Measurements from ENCODE around the gene GK2. TPM values are rescaled to one million over a fixed set of nuclear protein-coding genes. Genes with fewer than 3 reads are reported as not detected.

GK2 gene
- total and polyA plus RNA-seq, 4 donors = not detected

- Histone ChIP-seq H3K4me1 (ENCODE audit: control insufficient read depth in 5 of 5, insufficient read depth in 5 of 5, low read length in 5 of 5) (peaks cover 0 to 8% (median 0%) of the 10 kb centered on the region in 5 donors), H3K27me3 (ENCODE audit: control insufficient read depth in 3 of 3, insufficient read depth in 3 of 3, low read length in 2 of 3) (no peaks in the 10 kb centered on the region), H3K4me3 (no peak overlapping the region), H3K9me3 (ENCODE audit: control insufficient read depth in 4 of 4, insufficient read depth in 3 of 4, low read length in 3 of 4) (no peaks in the 10 kb centered on the region), H3K27ac (ENCODE audit: low read depth in 1 of 2, low read length in 1 of 2) (no peak overlapping the region), H3K36me3 (ENCODE audit: control insufficient read depth in 4 of 4, insufficient read depth in 4 of 4, low read length in 4 of 4) (no peaks in the 10 kb centered on the region), H3K9ac (ENCODE audit: insufficient read depth in 1 of 2, low read length in 2 of 2) (no peak overlapping the region)
- DNase-seq = peak in 2 of 3 donors; percentile 63 to 78
- TF ChIP-seq CTCF (IDR thresholded peaks at IDR 0.05; ENCODE audit: control extremely low read depth, extremely low read depth) = no peak
- 69 to 79% methylated on average over 1 of the region's 1 CpG for WGBS, 2 donors
- no peak for ATAC-seq (ENCODE audit: insufficient read depth, low FRiP score)
Observed at GRCh38 chr4:79402332-79402851, 5.6 kb downstream of the GK2 start.

- no peaks in the 10 kb centered on the region for H3K36me3 ChIP-seq (ENCODE audit: control insufficient read depth in 4 of 4, insufficient read depth in 4 of 4, low read length in 4 of 4)
- H3K9me3 ChIP-seq (ENCODE audit: control insufficient read depth in 4 of 4, insufficient read depth in 3 of 4, low read length in 3 of 4) = no peaks in the 10 kb centered on the region
- no peak for TF ChIP-seq CTCF (IDR thresholded peaks at IDR 0.05; ENCODE audit: control extremely low read depth, extremely low read depth)
- no peak overlapping the region for H3K9ac ChIP-seq (ENCODE audit: insufficient read depth in 1 of 2, low read length in 2 of 2)
- peaks cover 0 to 8% (median 0%) of the 10 kb centered on the region in 5 donors for H3K4me1 ChIP-seq (ENCODE audit: control insufficient read depth in 5 of 5, insufficient read depth in 5 of 5, low read length in 5 of 5)
- WGBS, 2 donors = 80 to 83% methylated on average over 1 of the region's 1 CpG
- no peak overlapping the region for H3K27ac ChIP-seq (ENCODE audit: low read depth in 1 of 2, low read length in 1 of 2)
- no peaks in the 10 kb centered on the region for H3K27me3 ChIP-seq (ENCODE audit: control insufficient read depth in 3 of 3, insufficient read depth in 3 of 3, low read length in 2 of 3)
- H3K4me3 ChIP-seq = no peak overlapping the region
- ATAC-seq (ENCODE audit: insufficient read depth, low FRiP score) = no peak
- no peak for DNase-seq
Observed at GRCh38 chr4:79399076-79399475, 9.0 kb downstream of the GK2 start.

- Histone ChIP-seq H3K9ac (ENCODE audit: insufficient read depth in 1 of 2, low read length in 2 of 2) (no peak overlapping the region), H3K4me1 (ENCODE audit: control insufficient read depth in 5 of 5, insufficient read depth in 5 of 5, low read length in 5 of 5) (peaks cover 0 to 8% (median 0%) of the 10 kb centered on the region in 5 donors), H3K27me3 (ENCODE audit: control insufficient read depth in 3 of 3, insufficient read depth in 3 of 3, low read length in 2 of 3) (no peaks in the 10 kb centered on the region), H3K27ac (ENCODE audit: low read depth in 1 of 2, low read length in 1 of 2) (no peak overlapping the region), H3K4me3 (no peak overlapping the region), H3K9me3 (ENCODE audit: control insufficient read depth in 4 of 4, insufficient read depth in 3 of 4, low read length in 3 of 4) (no peaks in the 10 kb centered on the region), H3K36me3 (ENCODE audit: control insufficient read depth in 4 of 4, insufficient read depth in 4 of 4, low read length in 4 of 4) (no peaks in the 10 kb centered on the region)
- no peak for ATAC-seq (ENCODE audit: insufficient read depth, low FRiP score)
- WGBS, 2 donors = 62 to 75% methylated on average over 5 of the region's 5 CpGs
- DNase-seq = no peak
- TF ChIP-seq CTCF (IDR thresholded peaks at IDR 0.05; ENCODE audit: control extremely low read depth, extremely low read depth) = no peak
Observed at GRCh38 chr4:79397951-79398350, 10.1 kb downstream of the GK2 start.

GRCh38 chr4:79396794-79397193 is 11.2 kb downstream of the GK2 start:
- no peak for ATAC-seq (ENCODE audit: insufficient read depth, low FRiP score)
- H3K27ac ChIP-seq (ENCODE audit: low read depth in 1 of 2, low read length in 1 of 2) = no peak overlapping the region

More at GRCh38 chr4:79396794-79397193, 11.2 kb downstream of the GK2 start:
- H3K4me1 ChIP-seq (ENCODE audit: control insufficient read depth in 5 of 5, insufficient read depth in 5 of 5, low read length in 5 of 5) = peaks cover 0 to 3% (median 0%) of the 10 kb centered on the region in 5 donors
- no peaks in the 10 kb centered on the region for H3K9me3 ChIP-seq (ENCODE audit: control insufficient read depth in 4 of 4, insufficient read depth in 3 of 4, low read length in 3 of 4)
- no peak overlapping the region for H3K4me3 ChIP-seq
- H3K9ac ChIP-seq (ENCODE audit: insufficient read depth in 1 of 2, low read length in 2 of 2) = no peak overlapping the region
- H3K36me3 ChIP-seq (ENCODE audit: control insufficient read depth in 4 of 4, insufficient read depth in 4 of 4, low read length in 4 of 4) = no peaks in the 10 kb centered on the region
- no peak for DNase-seq
- no peaks in the 10 kb centered on the region for H3K27me3 ChIP-seq (ENCODE audit: control insufficient read depth in 3 of 3, insufficient read depth in 3 of 3, low read length in 2 of 3)
- TF ChIP-seq CTCF (IDR thresholded peaks at IDR 0.05; ENCODE audit: control extremely low read depth, extremely low read depth) = no peak

Data from lung (tissue), 12 donors.